B cell (primary cell): ENCODE results near the gene GTF3C2. TPM values are rescaled to one million over a fixed set of nuclear protein-coding genes. Genes with fewer than 3 reads are reported as not detected.

Experiments used
- ATAC-seq: fragments of 200-7000 bp; cut with Tn5 transposase; one replicate; pipeline ENCODE4 v1.10.0; 2021; ENCODE audit warnings: low read depth, mild to moderate bottlenecking, moderate number of reproducible peaks, moderate library complexity
- CTCF ChIA-PET: fragments of 350-600 bp; sonication (Branson Sonifier 250); formaldehyde crosslinking; loops from one replicate; lab custom pipeline; 2021; ENCODE audit warnings: antibody characterized with exemption, inconsistent platforms; lab: Charles Lee
- POLR2A ChIA-PET: fragments of 350-600 bp; sonication (Branson Sonifier 250); formaldehyde crosslinking; loops from one replicate; lab custom pipeline; 2021; ENCODE audit warnings: antibody characterized with exemption; lab: Charles Lee
- DNase-seq: peaks from one replicate; pipeline ENCODE4 v3.0.0; 2013
- H2AFZ ChIP-seq: 2 replicates; pipeline ENCODE4 v1.6.1; 2012; ENCODE audit warnings: mild to moderate bottlenecking, low read depth, low read length; ENCODE audit not compliant: insufficient read depth, poor library complexity, severe bottlenecking
- H3K27ac ChIP-seq, 2 donors: 1 replicate in 1 of 2; 2 replicates in 1 of 2; pipeline ENCODE4 v1.5.1; 2012 to 2013; ENCODE audit warnings: low read length in 2 of 2, mild to moderate bottlenecking in 2 of 2, moderate library complexity in 1 of 2
- H3K27me3 ChIP-seq, 4 experiments: fragments of 200-600 bp in 1 of 4; sonication (generic) in 1 of 4; replicated peaks in 1 of 4; 1 replicate in 2 of 4; 2 replicates in 2 of 4; pipeline versions ENCODE4 v1.6.1 to v1.7.0; 2013 to 2016; ENCODE audit warnings: low read length in 3 of 4, mild to moderate bottlenecking in 2 of 4, mixed read lengths in 1 of 4, moderate library complexity in 1 of 4; ENCODE audit not compliant: insufficient read depth in 4 of 4, control insufficient read depth in 3 of 4; ENCODE audit errors: control extremely low read depth in 1 of 4
- H3K36me3 ChIP-seq, 2 experiments: replicated peaks in 1 of 2; 1 replicate in 1 of 2; 2 replicates in 1 of 2; pipeline versions ENCODE4 v1.6.1 to v1.7.1; 2013; ENCODE audit warnings: low read length in 1 of 2; ENCODE audit not compliant: insufficient read depth in 2 of 2, control insufficient read depth in 1 of 2; ENCODE audit errors: control extremely low read depth in 1 of 2, extremely low read depth in 1 of 2
- H3K4me1 ChIP-seq, 2 donors: fragments of 200-600 bp in 1 of 2; sonication (generic) in 1 of 2; 1 replicate in 1 of 2; 2 replicates in 1 of 2; pipeline versions ENCODE4 v1.5.1 to v1.6.1; 2013 to 2017; ENCODE audit warnings: low read length in 2 of 2; ENCODE audit not compliant: control insufficient read depth in 2 of 2, insufficient read depth in 2 of 2
- H3K4me2 ChIP-seq: replicated peaks from 2 replicates; pipeline ENCODE3; 2012; ENCODE audit warnings: mild to moderate bottlenecking, low read depth, low read length; ENCODE audit not compliant: poor library complexity, severe bottlenecking
- H3K4me3 ChIP-seq, 5 experiments: fragments of 200-600 bp in 1 of 5; sonication (generic) in 1 of 5; 1 replicate in 3 of 5; 2 replicates in 2 of 5; pipeline versions ENCODE4 v1.5.1 to v1.7.0; 2011 to 2016; ENCODE audit warnings: low read length in 4 of 5, mild to moderate bottlenecking in 4 of 5, low read depth in 2 of 5, control low read depth in 1 of 5, moderate library complexity in 1 of 5; ENCODE audit not compliant: insufficient read depth in 1 of 5; ENCODE audit errors: control extremely low read depth in 1 of 5, extremely low read depth in 1 of 5
- H3K79me2 ChIP-seq: fragments of 200-600 bp; sonication (generic); one replicate; pipeline ENCODE4 v1.6.0; 2016; ENCODE audit warnings: low read length; ENCODE audit not compliant: control insufficient read depth, insufficient read depth
- H3K9ac ChIP-seq: fragments of 200-600 bp; sonication (generic); 2 replicates; pipeline ENCODE4 v1.6.1; 2017; ENCODE audit warnings: mild to moderate bottlenecking, low read length, moderate library complexity
- H3K9me3 ChIP-seq, 3 donors: one replicate each; pipeline versions ENCODE4 v1.6.1 to v1.7.1; 2013; ENCODE audit warnings: low read length in 2 of 3; ENCODE audit not compliant: control insufficient read depth in 2 of 3, insufficient read depth in 1 of 3; ENCODE audit errors: control extremely low read depth in 1 of 3
- H4K20me1 ChIP-seq: 2 replicates; pipeline ENCODE4 v1.6.0; 2012; ENCODE audit warnings: mild to moderate bottlenecking, low read length; ENCODE audit not compliant: insufficient read depth, control insufficient read depth, poor library complexity, severe bottlenecking
- H3K27ac Mint-ChIP-seq: one replicate; pipeline ENCODE4 v1.8.0; 2021; ENCODE audit warnings: mixed read lengths
- H3K27me3 Mint-ChIP-seq: one replicate; pipeline ENCODE4 v1.8.0; 2021; ENCODE audit warnings: mixed read lengths
- H3K4me1 Mint-ChIP-seq: one replicate; pipeline ENCODE4 v1.8.0; 2021; ENCODE audit warnings: mixed read lengths
- H3K4me3 Mint-ChIP-seq: one replicate; pipeline ENCODE4 v1.8.0; 2021; ENCODE audit warnings: mixed read lengths
- H3K9me3 Mint-ChIP-seq: one replicate; pipeline ENCODE4 v1.8.0; 2022; ENCODE audit warnings: mixed read lengths; ENCODE audit not compliant: insufficient read depth
- EZH2 ChIP-seq: IDR thresholded peaks from 2 replicates; pipeline ENCODE4 v1.6.1; 2012; ENCODE audit warnings: borderline replicate concordance, low read depth, mild to moderate bottlenecking, moderate library complexity, low read length; ENCODE audit not compliant: insufficient read depth, poor library complexity, severe bottlenecking
- WGBS: methylation state at CpG from one replicate; pipeline ENCODE4 v1.1.5; 2013; ENCODE audit warnings: missing lambda C conversion rate; ENCODE audit not compliant: insufficient coverage; 5-methylcytosine and 5-hydroxymethylcytosine counted together
- intact Hi-C: fragments of 100-400 bp; cut with micrococcal nuclease; formaldehyde crosslinking; loops from one replicate; pipeline ENCODE4 v1.10.0; 2022
- polyA plus RNA-seq: library from polyadenylated mRNA; depleted of rRNA; stranded (reverse); fragments of >200 nt; gene quantifications from 2 replicates; pipeline ENCODE4 v1.2.3, GENCODE V29; 2012
- total RNA-seq, 2 donors: library from RNA; stranded (reverse); fragments of 120-200 nt in 1 of 2; gene quantifications; 1 replicate in 1 of 2; 2 replicates in 1 of 2; pipeline versions ENCODE4 v1.2.3 to v1.2.4, GENCODE V29; 2013 to 2022
- TF ChIP-seq, protein P1 (sequence below): fragments of 200-600 bp; IDR thresholded peaks from one replicate; pipeline ENCODE4 v1.8.0; 2022; ENCODE audit warnings: antibody characterized with exemption, mild to moderate bottlenecking

Gene GTF3C2
- total and polyA plus RNA-seq, 2 donors (not counting 1 experiment from before 2014, with no cell fraction given) = 84.8 to 121 TPM

DNA sequence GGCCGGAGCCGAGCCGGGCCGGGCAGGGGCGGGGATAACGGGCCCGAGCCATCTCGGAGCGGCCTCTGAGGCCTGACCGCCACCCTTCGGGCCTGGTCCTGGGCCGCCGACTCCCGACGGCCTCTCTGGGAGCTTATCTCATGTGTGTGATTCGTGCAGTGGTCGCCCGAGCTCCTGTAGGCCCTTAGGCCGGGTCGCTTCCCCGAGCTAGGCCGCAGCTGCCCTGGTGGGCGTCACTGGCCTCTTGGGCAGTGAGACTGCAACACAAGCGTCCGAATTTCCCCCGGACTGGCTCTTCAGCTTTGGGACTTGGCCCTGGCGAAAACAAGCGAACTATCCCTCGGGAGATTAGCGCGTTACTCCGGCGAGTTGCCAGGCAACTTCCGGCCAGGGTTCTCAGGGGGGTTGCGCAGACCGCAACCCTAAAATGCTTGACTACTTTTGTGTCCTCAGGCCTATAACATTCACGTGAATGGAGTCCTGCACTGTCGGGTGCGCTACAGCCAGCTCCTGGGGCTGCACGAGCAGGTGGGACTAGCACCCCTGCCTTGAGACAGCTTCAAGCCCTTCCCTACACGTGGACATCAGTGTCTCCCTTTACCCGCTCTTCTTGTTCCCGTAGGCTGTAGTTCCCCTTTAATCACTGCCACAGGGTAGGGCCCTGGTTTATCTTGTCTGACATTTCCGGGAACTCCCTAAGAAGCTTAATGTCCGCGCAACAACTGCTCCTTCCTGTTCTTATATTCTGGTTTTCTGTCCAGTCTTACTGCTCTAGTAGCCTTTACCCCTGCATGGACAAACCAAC is 14.5 kb upstream of the GTF3C2 start:
- under 1% methylated on average over 46 of the region's 46 CpGs for WGBS
- Histone ChIP-seq H4K20me1 (peaks cover 28% of the 10 kb centered on the region), H3K27ac (peak overlapping the region; percentile 84 to 95), H2AFZ (peak overlapping the region; percentile 95), H3K9ac (peak overlapping the region; percentile 95), H3K36me3 (peaks cover 0 to 57% of the 10 kb centered on the region in 2 experiments), H3K4me2 (peak overlapping the region; percentile 88), H3K79me2 (peaks cover 79% of the 10 kb centered on the region), H3K9me3 (no peaks in the 10 kb centered on the region), H3K4me1 (peaks cover 31 to 34% of the 10 kb centered on the region in 2 donors), H3K27me3 (no peaks in the 10 kb centered on the region), H3K4me3 (peak overlapping the region; percentile 86 to 96 (median 88))
- TF ChIP-seq, protein P1, sequence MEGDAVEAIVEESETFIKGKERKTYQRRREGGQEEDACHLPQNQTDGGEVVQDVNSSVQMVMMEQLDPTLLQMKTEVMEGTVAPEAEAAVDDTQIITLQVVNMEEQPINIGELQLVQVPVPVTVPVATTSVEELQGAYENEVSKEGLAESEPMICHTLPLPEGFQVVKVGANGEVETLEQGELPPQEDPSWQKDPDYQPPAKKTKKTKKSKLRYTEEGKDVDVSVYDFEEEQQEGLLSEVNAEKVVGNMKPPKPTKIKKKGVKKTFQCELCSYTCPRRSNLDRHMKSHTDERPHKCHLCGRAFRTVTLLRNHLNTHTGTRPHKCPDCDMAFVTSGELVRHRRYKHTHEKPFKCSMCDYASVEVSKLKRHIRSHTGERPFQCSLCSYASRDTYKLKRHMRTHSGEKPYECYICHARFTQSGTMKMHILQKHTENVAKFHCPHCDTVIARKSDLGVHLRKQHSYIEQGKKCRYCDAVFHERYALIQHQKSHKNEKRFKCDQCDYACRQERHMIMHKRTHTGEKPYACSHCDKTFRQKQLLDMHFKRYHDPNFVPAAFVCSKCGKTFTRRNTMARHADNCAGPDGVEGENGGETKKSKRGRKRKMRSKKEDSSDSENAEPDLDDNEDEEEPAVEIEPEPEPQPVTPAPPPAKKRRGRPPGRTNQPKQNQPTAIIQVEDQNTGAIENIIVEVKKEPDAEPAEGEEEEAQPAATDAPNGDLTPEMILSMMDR = no peak
- no peak for TF ChIP-seq EZH2
- Mint-ChIP-seq H3K9me3 (no peaks in the 10 kb centered on the region), H3K4me1 (peaks cover 31% of the 10 kb centered on the region), H3K27me3 (no peaks in the 10 kb centered on the region), H3K4me3 (peak overlapping the region; percentile 96), H3K27ac (peak overlapping the region; percentile 100)
- ChIA-PET CTCF (interaction anchor here (1.0 to 2.1 kb wide), 9 partner anchors 9 to 313 kb away, joined by 3 to 12 read pairs (median 5); partner anchors contain the start of genes GTF3C2, MPV17, NRBP1 and PPM1G), POLR2A (interaction anchor here (0.6 to 4.2 kb wide), 15 partner anchors 9 to 1523 kb away, joined by 3 to 36 read pairs (median 4); partner anchors contain the start of genes ABHD1, ATRAID, GTF3C2 and MPV17)
- intact Hi-C loops = loop anchor here (1.0 to 2.0 kb wide), 14 partner anchors 9 to 320 kb away; partner anchors contain the start of genes AGBL5, ATRAID, CAD and CCDC121
- DNase-seq (peak; percentile 85), ATAC-seq (peak; percentile 31)
